ENCODE results near the gene C16orf54. TPM values are rescaled to one million over a fixed set of nuclear protein-coding genes. Genes with fewer than 3 reads are reported as not detected.

C16orf54 gene, protein sequence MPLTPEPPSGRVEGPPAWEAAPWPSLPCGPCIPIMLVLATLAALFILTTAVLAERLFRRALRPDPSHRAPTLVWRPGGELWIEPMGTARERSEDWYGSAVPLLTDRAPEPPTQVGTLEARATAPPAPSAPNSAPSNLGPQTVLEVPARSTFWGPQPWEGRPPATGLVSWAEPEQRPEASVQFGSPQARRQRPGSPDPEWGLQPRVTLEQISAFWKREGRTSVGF
- total RNA-seq: 0.31 TPM

GRCh38 chr16:29745853-29746345, at the start of gene C16orf54:
C16orf54 (minus strand) TSS chr16:29745990; CDS start chr16:29744951, 1,039 bp downstream.

DNA sequence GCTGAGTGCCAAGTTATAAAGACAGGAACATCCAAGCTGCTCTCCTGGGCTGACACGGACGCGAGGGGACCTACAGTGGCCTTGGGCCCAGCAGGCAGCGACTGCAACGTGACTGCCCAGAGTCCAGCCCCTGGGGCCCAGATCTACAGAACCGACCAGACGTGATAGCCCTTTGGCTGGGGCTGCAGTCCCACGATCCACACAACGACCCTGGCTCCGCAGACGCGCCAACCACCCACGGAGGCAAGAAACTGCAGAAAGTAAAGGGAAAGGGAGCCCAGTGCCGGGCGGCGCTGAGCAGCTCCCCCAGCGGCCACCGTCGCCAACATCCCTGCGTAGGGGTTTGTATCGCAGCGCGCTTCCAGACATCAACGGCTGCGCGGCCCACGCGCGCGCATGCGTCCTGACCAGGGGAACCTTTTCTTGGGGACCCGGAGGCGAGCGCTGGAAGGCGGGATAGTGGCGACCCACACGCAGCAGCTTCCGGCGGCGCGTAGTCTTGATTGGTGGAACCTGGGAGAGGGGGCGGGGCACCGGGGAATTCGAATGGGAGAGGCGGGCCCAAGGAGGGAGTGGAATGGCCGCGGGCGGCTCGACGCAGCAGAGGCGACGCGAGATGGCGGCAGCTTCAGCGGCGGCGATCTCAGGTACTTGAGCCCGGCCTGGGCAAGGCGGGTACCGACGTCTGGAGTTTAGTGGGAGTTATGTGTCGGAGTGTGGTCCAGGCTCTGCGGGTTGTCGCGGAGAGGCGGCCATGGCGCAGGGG, 44.6 kb upstream of the C16orf54 start, which contains the start of gene KIF22:
Gene KIF22, plus strand, starts transcription at position 569 of the 766 bp plus-strand sequence. Its CDS starts 9 bp downstream, at position 578.

GRCh38 chr16:29777576-29778350, 32.0 kb upstream of the C16orf54 start, which contains the start of gene ZG16:
ZG16 (plus strand) TSS chr16:29778256; CDS start chr16:29779267, 1,011 bp downstream.

Other genes with a start within 250 kb of the C16orf54 start
- gene NPIPB12, start 239.6 kb downstream of the C16orf54 start, total RNA-seq: 90.1 TPM
- under 0.01 TPM for gene SPN, start 82.7 kb downstream of the C16orf54 start, total RNA-seq
- gene QPRT, start 66.8 kb downstream of the C16orf54 start, total RNA-seq: 2.8 TPM
- not detected for gene ZG16, start 32.3 kb upstream of the C16orf54 start, total RNA-seq
- 52.9 TPM for gene KIF22, start 44.8 kb upstream of the C16orf54 start, total RNA-seq
- gene MAZ, start 60.5 kb upstream of the C16orf54 start, total RNA-seq: 292 TPM
- 36.0 TPM for gene PRRT2, start 66.2 kb upstream of the C16orf54 start, total RNA-seq
- gene PAGR1, start 70.2 kb upstream of the C16orf54 start, total RNA-seq: 18.8 TPM
- 5.6 TPM for gene MVP, start 74.5 kb upstream of the C16orf54 start, total RNA-seq
- 48.8 TPM for gene CDIPT, start 117.2 kb upstream of the C16orf54 start, total RNA-seq
- gene SEZ6L2, start 153.6 kb upstream of the C16orf54 start, total RNA-seq: 52.0 TPM
- 13.1 TPM for gene ASPHD1, start 154.5 kb upstream of the C16orf54 start, total RNA-seq
- gene KCTD13, start 180.2 kb upstream of the C16orf54 start, total RNA-seq: 36.6 TPM
- 25.4 TPM for gene TMEM219, start 216.1 kb upstream of the C16orf54 start, total RNA-seq
- 55.4 TPM for gene TAOK2, start 227.9 kb upstream of the C16orf54 start, total RNA-seq
- gene HIRIP3, start 249.6 kb upstream of the C16orf54 start, total RNA-seq: 18.8 TPM